ENCODE results near the gene FARS2. TPM values are rescaled to one million over a fixed set of nuclear protein-coding genes. Genes with fewer than 3 reads are reported as not detected.

The FARS2 gene
- total and polyA plus RNA-seq, 9 of the 15 experiments (the other 6 are each of a cell fraction or from before 2014, with no cell fraction given): 16.5 to 62.2 (median 27.0) TPM

DNA sequence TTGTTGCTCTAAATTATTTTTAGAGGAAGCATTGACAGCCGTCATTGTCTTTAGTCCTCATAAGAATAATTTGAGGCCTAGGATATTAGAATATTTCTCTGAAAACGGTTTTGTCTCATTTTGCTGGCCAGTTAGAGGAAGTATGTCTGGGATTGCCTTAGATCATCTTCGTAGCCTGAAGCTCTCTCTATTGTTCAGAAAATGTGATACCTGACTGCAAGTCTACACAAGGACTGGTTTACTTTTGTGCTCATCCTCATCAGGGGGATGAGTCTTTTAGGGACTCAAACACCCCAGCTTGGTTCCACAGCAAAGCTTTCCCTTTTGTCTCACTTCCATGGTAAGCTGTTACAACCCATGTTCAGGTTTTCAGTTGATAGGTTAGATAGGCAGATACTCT, 141.8 kb downstream of the FARS2 start:
- in situ Hi-C loops (cut with MboI): loop anchor here (5.0 kb wide), 2 partner anchors 191 to 261 kb away; no protein-coding TSS in a partner anchor
- Histone ChIP-seq H3K9ac (ENCODE audit: insufficient read depth in 1 of 2, low read depth in 2 of 2, low read length in 2 of 2) (no peak overlapping the region), H3K4me1 (replicated peaks in 1 of 2; ENCODE audit: control insufficient read depth in 2 of 2, insufficient read depth in 2 of 2, low read length in 2 of 2) (0 out of 5 replicates have a peak, but pooled peaks cover 0 to 4% of the 10 kb centered on the region in 2 experiments), H4K20me1 (replicated peaks; ENCODE audit: control insufficient read depth, insufficient read depth, low read length) (no peaks in the 10 kb centered on the region; the same call in 1 of the 2 replicates), H2AFZ (ENCODE audit: low read depth, low read length) (no peak overlapping the region), H3K79me2 (ENCODE audit: control insufficient read depth, insufficient read depth, low read length) (0 out of 3 replicates have a peak, but pooled peaks cover 2% of the 10 kb centered on the region), H3K27me3 (ENCODE audit: control insufficient read depth in 2 of 2, insufficient read depth in 2 of 2, low read length in 2 of 2) (no peaks in the 10 kb centered on the region), H3K27ac (ENCODE audit: extremely low read depth, low read depth, low read length) (no peak overlapping the region), H3K9me1 (ENCODE audit: control insufficient read depth, insufficient read depth, low read length) (no peaks in the 10 kb centered on the region), H3K4me2 (ENCODE audit: insufficient read depth, low read length) (no peak overlapping the region), H3K4me3 (no peak overlapping the region), H3K36me3 (ENCODE audit: control insufficient read depth, insufficient read depth, low read length) (no peaks in the 10 kb centered on the region), H3K9me3 (replicated peaks; ENCODE audit: control insufficient read depth, insufficient read depth, low read depth, low read length) (no peaks in the 10 kb centered on the region)
- 37% methylated on average over 3 of the region's 3 CpGs for WGBS (ENCODE audit: insufficient coverage, low coverage, missing lambda C conversion rate)
- intact Hi-C loops (cut with micrococcal nuclease): no loop called here
- DNase-seq (ENCODE audit: extremely low read depth in 1 of 4, low spot score in 3 of 4) (no peak), ATAC-seq (no peak), FAIRE-seq (no peak)
- ChIA-PET POLR2A (interaction anchor here (0.6 kb wide), 1 partner anchor 12 kb away, joined by 3 read pairs; no protein-coding TSS in a partner anchor), CTCF (ENCODE audit: low intra/inter-chr PET ratio) (interaction anchor here (0.6 to 3.7 kb wide), 5 partner anchors 66 to 346 kb away, joined by 3 to 37 read pairs (median 12); no protein-coding TSS in a partner anchor)
- BruUV-seq (replicated peaks): no TSS peak
- TF ChIP-seq GTF2A2 (tag; IDR thresholded peaks at IDR 0.05) (no peak), NRF1 (conservative IDR thresholded peaks at IDR 0.05 in 1 of 2, IDR thresholded peaks at IDR 0.05 in 1 of 2) (no peak), NR2C1 (IDR thresholded peaks at IDR 0.05) (no peak), NR2C1 (tag; IDR thresholded peaks at IDR 0.05) (no peak), NR2F6 (CRISPR knock-in tag; IDR thresholded peaks at IDR 0.05) (no peak), RBM39 (optimal IDR thresholded peaks at IDR 0.05; ENCODE audit: low read depth, low read length) (no peak), MTA3 (IDR thresholded peaks at IDR 0.05; ENCODE audit: borderline replicate concordance) (no peak), RUNX1 (IDR thresholded peaks at IDR 0.05; ENCODE audit: low read depth) (no peak), FOXM1 (IDR thresholded peaks at IDR 0.05; ENCODE audit: low read depth) (no peak), FOXM1 (CRISPR knock-in tag; IDR thresholded peaks at IDR 0.05; ENCODE audit: low read depth) (no peak), JUNB (CRISPR knock-in tag; conservative IDR thresholded peaks at IDR 0.05) (no peak)
- TF ChIP-seq, protein P1, sequence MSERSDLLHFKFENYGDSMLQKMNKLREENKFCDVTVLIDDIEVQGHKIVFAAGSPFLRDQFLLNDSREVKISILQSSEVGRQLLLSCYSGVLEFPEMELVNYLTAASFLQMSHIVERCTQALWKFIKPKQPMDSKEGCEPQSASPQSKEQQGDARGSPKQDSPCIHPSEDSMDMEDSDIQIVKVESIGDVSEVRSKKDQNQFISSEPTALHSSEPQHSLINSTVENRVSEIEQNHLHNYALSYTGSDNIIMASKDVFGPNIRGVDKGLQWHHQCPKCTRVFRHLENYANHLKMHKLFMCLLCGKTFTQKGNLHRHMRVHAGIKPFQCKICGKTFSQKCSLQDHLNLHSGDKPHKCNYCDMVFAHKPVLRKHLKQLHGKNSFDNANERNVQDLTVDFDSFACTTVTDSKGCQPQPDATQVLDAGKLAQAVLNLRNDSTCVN (CRISPR knock-in tag; IDR thresholded peaks at IDR 0.05): no peak
- TF ChIP-seq, protein P2, sequence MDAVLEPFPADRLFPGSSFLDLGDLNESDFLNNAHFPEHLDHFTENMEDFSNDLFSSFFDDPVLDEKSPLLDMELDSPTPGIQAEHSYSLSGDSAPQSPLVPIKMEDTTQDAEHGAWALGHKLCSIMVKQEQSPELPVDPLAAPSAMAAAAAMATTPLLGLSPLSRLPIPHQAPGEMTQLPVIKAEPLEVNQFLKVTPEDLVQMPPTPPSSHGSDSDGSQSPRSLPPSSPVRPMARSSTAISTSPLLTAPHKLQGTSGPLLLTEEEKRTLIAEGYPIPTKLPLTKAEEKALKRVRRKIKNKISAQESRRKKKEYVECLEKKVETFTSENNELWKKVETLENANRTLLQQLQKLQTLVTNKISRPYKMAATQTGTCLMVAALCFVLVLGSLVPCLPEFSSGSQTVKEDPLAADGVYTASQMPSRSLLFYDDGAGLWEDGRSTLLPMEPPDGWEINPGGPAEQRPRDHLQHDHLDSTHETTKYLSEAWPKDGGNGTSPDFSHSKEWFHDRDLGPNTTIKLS (IDR thresholded peaks at IDR 0.05; ENCODE audit: borderline replicate concordance, low read depth): no peak
- TF ChIP-seq, protein P3, sequence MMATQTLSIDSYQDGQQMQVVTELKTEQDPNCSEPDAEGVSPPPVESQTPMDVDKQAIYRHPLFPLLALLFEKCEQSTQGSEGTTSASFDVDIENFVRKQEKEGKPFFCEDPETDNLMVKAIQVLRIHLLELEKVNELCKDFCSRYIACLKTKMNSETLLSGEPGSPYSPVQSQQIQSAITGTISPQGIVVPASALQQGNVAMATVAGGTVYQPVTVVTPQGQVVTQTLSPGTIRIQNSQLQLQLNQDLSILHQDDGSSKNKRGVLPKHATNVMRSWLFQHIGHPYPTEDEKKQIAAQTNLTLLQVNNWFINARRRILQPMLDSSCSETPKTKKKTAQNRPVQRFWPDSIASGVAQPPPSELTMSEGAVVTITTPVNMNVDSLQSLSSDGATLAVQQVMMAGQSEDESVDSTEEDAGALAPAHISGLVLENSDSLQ (IDR thresholded peaks at IDR 0.05): no peak
